ENCODE measurements around the gene B4GALNT2.

GRCh38 chr17:49213847-49214246, 81.3 kb downstream of the B4GALNT2 start:
- TF ChIP-seq REST (IDR thresholded peaks at IDR 0.05; ENCODE audit: insufficient read depth in 1 of 2, low read depth in 2 of 2, low read length in 2 of 2) (no peak), TAF1 (IDR thresholded peaks at IDR 0.05; ENCODE audit: borderline replicate concordance, insufficient read depth, low read length) (no peak), POLR2AphosphoS5 (IDR thresholded peaks at IDR 0.05; ENCODE audit: low read depth, low read length) (no peak)

All from PFSK-1 (cell line).